Loucy (cell line): ENCODE results near the gene COL23A1.

Source experiments
- CTCF ChIP-seq: fragments of 200-600 bp; sonication (generic); conservative IDR thresholded peaks from 2 replicates; pipeline ENCODE4 v1.5.1; 2014; ENCODE audit warnings: mild to moderate bottlenecking, antibody characterized with exemption, low read length
- EZH2phosphoT487 ChIP-seq: fragments of 200-600 bp; IDR thresholded peaks from 2 replicates; pipeline ENCODE4 v1.6.1; 2018; ENCODE audit warnings: antibody characterized with exemption, mild to moderate bottlenecking, moderate library complexity, borderline replicate concordance

GRCh38 chr5:178382754-178383164 lies 207.4 kb downstream of the COL23A1 start:
- no peak for TF ChIP-seq CTCF
- TF ChIP-seq EZH2phosphoT487: no peak
